SK-N-SH (cell line): ENCODE results near the gene LPIN1. TPM values are rescaled to one million over a fixed set of nuclear protein-coding genes. Genes with fewer than 3 reads are reported as not detected.

Experiments
- CTCF ChIA-PET: fragments of 300-600, 350-600 bp; formaldehyde crosslinking; extraction: SDS; loops from one replicate; lab custom pipeline; 2021; lab: Yijun Ruan, JAX
- POLR2A ChIA-PET: fragments of 350-600 bp; sonication (Branson Sonifier 250); formaldehyde crosslinking; extraction: SDS; loops from one replicate; lab custom pipeline; 2020; ENCODE audit warnings: antibody characterized with exemption, inconsistent platforms; lab: Yijun Ruan, JAX
- DNase-seq: peaks from one replicate; pipeline ENCODE4 v3.0.0; 2012
- H2AFZ ChIP-seq: fragments of 200-600 bp; sonication (generic); 2 replicates; pipeline ENCODE4 v1.8.1; 2016; ENCODE audit warnings: antibody characterized with exemption, mild to moderate bottlenecking, low read depth
- H3F3A ChIP-seq: fragments of 200-600 bp; sonication (generic); replicated peaks from 2 replicates; pipeline ENCODE3; 2016; ENCODE audit warnings: antibody characterized with exemption, mild to moderate bottlenecking; ENCODE audit not compliant: insufficient read depth
- H3K27ac ChIP-seq, 2 experiments: fragments of 200-500 bp in 1 of 2; fragments of 200-600 bp in 1 of 2; sonication (Bioruptor generic) in 1 of 2; sonication (generic), shearing (Covaris generic) in 1 of 2; 2 replicates each; pipeline versions ENCODE4 v1.5.1 to v1.6.1; 2014 to 2016; ENCODE audit warnings: low read depth in 2 of 2, inconsistent platforms in 1 of 2, low read length in 1 of 2, mild to moderate bottlenecking in 1 of 2, mixed read lengths in 1 of 2
- H3K27me3 ChIP-seq: fragments of 200-600 bp; sonication (generic), shearing (Covaris generic); 2 replicates; pipeline ENCODE4 v1.6.1; 2016; ENCODE audit warnings: mixed run types; ENCODE audit not compliant: insufficient read depth
- H3K36me3 ChIP-seq, 2 experiments: fragments of 200-500 bp in 1 of 2; fragments of 200-600 bp in 1 of 2; sonication (Bioruptor generic) in 1 of 2; sonication (generic) in 1 of 2; replicated peaks in 1 of 2; 2 replicates each; pipeline versions ENCODE3 to v1.5.1; 2014 to 2016; ENCODE audit warnings: low read length in 1 of 2, mild to moderate bottlenecking in 1 of 2; ENCODE audit not compliant: insufficient read depth in 2 of 2, control insufficient read depth in 1 of 2
- H3K4me1 ChIP-seq, 2 experiments: fragments of 200-500 bp in 1 of 2; fragments of 200-600 bp in 1 of 2; sonication (Bioruptor generic) in 1 of 2; sonication (generic), shearing (Covaris generic) in 1 of 2; 2 replicates each; pipeline versions ENCODE4 v1.5.1 to v1.6.1; 2014 to 2016; ENCODE audit warnings: low read depth in 1 of 2, low read length in 1 of 2, mixed run types in 1 of 2; ENCODE audit not compliant: insufficient read depth in 2 of 2, control insufficient read depth in 1 of 2
- H3K4me2 ChIP-seq: fragments of 200-600 bp; sonication (generic), shearing (Covaris generic); 2 replicates; pipeline ENCODE4 v1.6.1; 2017; ENCODE audit warnings: mixed run types
- H3K4me3 ChIP-seq, 2 experiments: fragments of 200-500 bp in 1 of 2; fragments of 200-600 bp in 1 of 2; sonication (Bioruptor generic) in 1 of 2; sonication (generic), shearing (Covaris generic) in 1 of 2; 2 replicates each; pipeline versions ENCODE4 v1.5.1 to v1.8.1; 2014 to 2016; ENCODE audit warnings: low read depth in 2 of 2, inconsistent platforms in 1 of 2, low read length in 1 of 2, mild to moderate bottlenecking in 1 of 2, mixed read lengths in 1 of 2, moderate library complexity in 1 of 2
- H3K79me2 ChIP-seq: fragments of 200-600 bp; sonication (generic); 2 replicates; pipeline ENCODE4 v1.8.1; 2017; ENCODE audit warnings: mild to moderate bottlenecking; ENCODE audit not compliant: insufficient read depth
- H3K9ac ChIP-seq: fragments of 200-600 bp; sonication (generic); 2 replicates; pipeline ENCODE4 v1.6.1; 2017; ENCODE audit warnings: mixed run types
- H3K9me2 ChIP-seq: fragments of 200-600 bp; sonication (generic); 2 replicates; pipeline ENCODE4 v1.6.1; 2017; ENCODE audit warnings: mixed run types
- H3K9me3 ChIP-seq: fragments of 200-600 bp; sonication (generic); 2 replicates; pipeline ENCODE4 v1.6.1; 2017; ENCODE audit warnings: mixed run types, mild to moderate bottlenecking, moderate library complexity
- H4K20me1 ChIP-seq: fragments of 200-600 bp; sonication (generic); 2 replicates; pipeline ENCODE4 v1.6.1; 2017; ENCODE audit warnings: mild to moderate bottlenecking, mixed run types; ENCODE audit not compliant: insufficient read depth
- CHD2 ChIP-seq: fragments of 150-350 bp; IDR thresholded peaks from 2 replicates; pipeline ENCODE4 v1.6.1; 2018; ENCODE audit warnings: low read length; ENCODE audit not compliant: partially characterized antibody
- FOSL2 ChIP-seq: IDR thresholded peaks from 2 replicates; pipeline ENCODE4 v1.4.0; 2012; ENCODE audit warnings: low read depth, mild to moderate bottlenecking, moderate library complexity, borderline replicate concordance
- FOXM1 ChIP-seq: IDR thresholded peaks from 2 replicates; pipeline ENCODE4 v1.4.0; 2012; ENCODE audit warnings: low read depth, mild to moderate bottlenecking
- IRF3 ChIP-seq: fragments of 150-350 bp; IDR thresholded peaks from 2 replicates; pipeline ENCODE4 v1.6.1; 2016; ENCODE audit warnings: mild to moderate bottlenecking, low read depth, low read length
- NRF1 ChIP-seq: IDR thresholded peaks from 2 replicates; pipeline ENCODE4 v1.6.1; 2012; ENCODE audit warnings: low read depth, mild to moderate bottlenecking, low read length
- PBX3 ChIP-seq: IDR thresholded peaks from 2 replicates; pipeline ENCODE4; 2012
- REST ChIP-seq: IDR thresholded peaks from 2 replicates; pipeline ENCODE4 v1.6.1; 2012; ENCODE audit warnings: mild to moderate bottlenecking, low read depth, low read length, moderate library complexity
- SMC3 ChIP-seq: IDR thresholded peaks from 2 replicates; pipeline ENCODE4 v1.6.1; 2012; ENCODE audit warnings: low read depth, low read length, improper control_type of control experiment
- TEAD4 ChIP-seq: IDR thresholded peaks from 2 replicates; pipeline ENCODE4 v1.4.0; 2012; ENCODE audit warnings: mild to moderate bottlenecking, borderline replicate concordance; ENCODE audit not compliant: insufficient read depth
- USF1 ChIP-seq: IDR thresholded peaks from 2 replicates; pipeline ENCODE4 v1.4.0; 2012; ENCODE audit warnings: low read depth, borderline replicate concordance
- YY1 ChIP-seq: IDR thresholded peaks from 2 replicates; pipeline ENCODE4 v1.4.0; 2012; ENCODE audit warnings: low read depth, mild to moderate bottlenecking
- WGBS: methylation state at CpG from one replicate; pipeline ENCODE4 v1.1.6; 2017; ENCODE audit warnings: low lambda C conversion rate; 5-methylcytosine and 5-hydroxymethylcytosine counted together
- polyA plus RNA-seq, 3 experiments: library from polyadenylated mRNA; depleted of rRNA; stranded (reverse); fragments of >200 nt; gene quantifications; 2 replicates each; pipeline ENCODE4 v1.2.3, GENCODE V29; 2012

The LPIN1 gene
- polyA plus RNA-seq, 1 of the 3 experiments (the other 2 are of a cell fraction): 22.1 TPM

GRCh38 chr2:11753886-11754699 is 7.7 kb downstream of the LPIN1 start (continued):
- TF ChIP-seq FOXM1 (no peak), SMC3 (no peak), NRF1 (no peak), PBX3 (peak; percentile 80), TEAD4 (no peak), FOSL2 (peak; percentile 88), IRF3 (no peak), YY1 (no peak), USF1 (no peak)

GRCh38 chr2:11754700-11755015 is 8.2 kb downstream of the LPIN1 start:
- DNase-seq: no peak
- H3K79me2 ChIP-seq: peaks cover 76% of the 10 kb centered on the region

More at GRCh38 chr2:11754700-11755015, 8.2 kb downstream of the LPIN1 start:
- H3K9ac ChIP-seq: no peak overlapping the region
- peaks cover 3% of the 10 kb centered on the region for H3F3A ChIP-seq
- peak overlapping the region in 1 of 2 experiments; percentile 73; a peak in 2 of 4 replicates for H3K27ac ChIP-seq
- H2AFZ ChIP-seq: no peak overlapping the region
- peak overlapping the region; percentile 51; the same call in 1 of the 2 replicates for H3K4me2 ChIP-seq
- ChIA-PET POLR2A (interaction anchor here (2.6 kb wide), 1 partner anchor 9 kb away, joined by 18 read pairs; no protein-coding TSS in a partner anchor), CTCF (interaction anchor here (1.2 to 32.6 kb wide), 8 partner anchors 10 to 172 kb away, joined by 3 to 873 read pairs (median 14); no protein-coding TSS in a partner anchor)
- H4K20me1 ChIP-seq: peaks cover 50% of the 10 kb centered on the region
- H3K9me3 ChIP-seq: no peaks in the 10 kb centered on the region
- no peaks in the 10 kb centered on the region for H3K27me3 ChIP-seq
- H3K4me1 ChIP-seq: peaks cover 23 to 40% of the 10 kb centered on the region in 2 experiments
- no peak overlapping the region for H3K4me3 ChIP-seq
- TF ChIP-seq CHD2 (no peak), REST (no peak), IRF3 (no peak)
- H3K36me3 ChIP-seq: peaks cover 5 to 7% of the 10 kb centered on the region in 2 experiments
- H3K9me2 ChIP-seq: no peaks in the 10 kb centered on the region
- 91% methylated on average over 2 of the region's 2 CpGs for WGBS
